Testis (tissue), 3 donors: ENCODE measurements around the gene FAM81A. TPM values are rescaled to one million over a fixed set of nuclear protein-coding genes. Genes with fewer than 3 reads are reported as not detected.

Source experiments
- DNase-seq: peaks from one replicate; pipeline ENCODE4 v3.0.0-alpha.2; 2019
- H3K27ac ChIP-seq, 2 donors: fragments of 200-600 bp; sonication (generic); one replicate each; pipeline ENCODE4 v1.5.1; 2019
- H3K27me3 ChIP-seq: fragments of 200-600 bp; sonication (generic); one replicate; pipeline ENCODE4 v1.5.1; 2019
- H3K36me3 ChIP-seq: fragments of 200-600 bp; sonication (generic); one replicate; pipeline ENCODE4 v1.5.1; 2017; ENCODE audit warnings: low read depth; ENCODE audit errors: missing control alignments
- H3K4me1 ChIP-seq: fragments of 200-600 bp; sonication (generic); one replicate; pipeline ENCODE4 v1.5.1; 2019
- H3K4me3 ChIP-seq, 2 donors: fragments of 200-600 bp; sonication (generic); one replicate each; pipeline ENCODE4 v1.5.1; 2017 to 2019
- H3K9me3 ChIP-seq: fragments of 200-600 bp; sonication (generic); one replicate; pipeline ENCODE4 v1.5.1; 2017
- CTCF ChIP-seq, 3 experiments: fragments of 450-650 bp in 2 of 3; fragments of 200-600 bp in 1 of 3; sonication (generic) in 1 of 3; IDR thresholded peaks; one replicate each; pipeline ENCODE4 v1.5.1; 2016 to 2019; ENCODE audit warnings: antibody characterized with exemption in 3 of 3, mild to moderate bottlenecking in 2 of 3, moderate library complexity in 1 of 3
- POLR2A ChIP-seq: fragments of 450-650 bp; IDR thresholded peaks from one replicate; pipeline ENCODE4 v1.6.1; 2017; ENCODE audit warnings: antibody characterized with exemption, mild to moderate bottlenecking, moderate library complexity
- WGBS, 2 donors: methylation state at CpG; one replicate each; pipeline ENCODE4 v1.1.5; 2018; 5-methylcytosine and 5-hydroxymethylcytosine counted together
- intact Hi-C: fragments of 100-400 bp; cut with DNase I; formaldehyde crosslinking; loops from one replicate; pipeline ENCODE4 v1.15.1; 2023; ENCODE audit warnings: low total_unique reads
- polyA plus RNA-seq: library from polyadenylated mRNA; stranded (reverse); fragments of 350-450 nt; fragmentation: Illumina TruSeq; extraction: RNeasy Lipid Tissue Mini Kit (QIAGEN cat#74804); gene quantifications from one replicate; pipeline ENCODE4 v1.2.3, GENCODE V29; 2014; ENCODE audit warnings: low read depth, low replicate concordance; ENCODE audit not compliant: insufficient read depth
- total RNA-seq, 2 donors: library from RNA; depleted of rRNA; stranded (reverse); fragments of >200 nt; gene quantifications; one replicate each; pipeline ENCODE4 v1.2.3, GENCODE V29; 2016

Gene FAM81A
- total and polyA plus RNA-seq, 3 donors from 2014 or later: 4.4 to 5.6 (median 5.1) TPM

- no peaks in the 10 kb centered on the region for H3K36me3 ChIP-seq
- no peak overlapping the region for H3K27ac ChIP-seq
- TF ChIP-seq POLR2A (no peak), CTCF (IDR thresholded peaks at IDR 0.05) (no peak)
- intact Hi-C loops: no loop called here
- no peaks in the 10 kb centered on the region for H3K9me3 ChIP-seq
- no peak overlapping the region for H3K4me3 ChIP-seq
- DNase-seq: no peak
- no peaks in the 10 kb centered on the region for H3K4me1 ChIP-seq
- no peaks in the 10 kb centered on the region for H3K27me3 ChIP-seq
- WGBS, 2 donors: 88 to 91% methylated on average over 4 of the region's 4 CpGs
Observed at GRCh38 chr15:59561547-59561946, 123.6 kb downstream of the FAM81A start.

GRCh38 chr15:59562448-59563186 is 124.6 kb downstream of the FAM81A start:
- Histone ChIP-seq H3K9me3 (no peaks in the 10 kb centered on the region), H3K27ac (no peak overlapping the region), H3K4me1 (no peaks in the 10 kb centered on the region), H3K4me3 (no peak overlapping the region), H3K36me3 (no peaks in the 10 kb centered on the region), H3K27me3 (no peaks in the 10 kb centered on the region)
- intact Hi-C loops: no loop called here
- no peak for DNase-seq
- 89 to 94% methylated on average over 2 of the region's 2 CpGs for WGBS, 2 donors
- TF ChIP-seq POLR2A (no peak), CTCF (IDR thresholded peaks at IDR 0.05) (no peak)

- Histone ChIP-seq H3K27ac (no peak overlapping the region), H3K4me3 (no peak overlapping the region), H3K9me3 (no peaks in the 10 kb centered on the region), H3K4me1 (no peaks in the 10 kb centered on the region), H3K27me3 (no peaks in the 10 kb centered on the region), H3K36me3 (no peaks in the 10 kb centered on the region)
- intact Hi-C loops: no loop called here
- WGBS, 2 donors: 92 to 98% methylated on average over 4 of the region's 4 CpGs
- no peak for DNase-seq
- no peak for TF ChIP-seq POLR2A
- no peak for TF ChIP-seq CTCF (IDR thresholded peaks at IDR 0.05)
Observed at GRCh38 chr15:59565299-59565698, 127.3 kb downstream of the FAM81A start.

GRCh38 chr15:59567324-59567723 is 129.3 kb downstream of the FAM81A start:
- intact Hi-C loops: no loop called here
- Histone ChIP-seq H3K27me3 (no peaks in the 10 kb centered on the region), H3K4me3 (no peak overlapping the region), H3K36me3 (no peaks in the 10 kb centered on the region), H3K9me3 (no peaks in the 10 kb centered on the region), H3K27ac (no peak overlapping the region), H3K4me1 (no peaks in the 10 kb centered on the region)
- DNase-seq: no peak
- TF ChIP-seq CTCF (IDR thresholded peaks at IDR 0.05) (no peak), POLR2A (no peak)
- WGBS, 2 donors: 92 to 97% methylated on average over 1 of the region's 1 CpG

- H3K27me3 ChIP-seq: no peaks in the 10 kb centered on the region
- 81 to 87% methylated on average over 8 of the region's 8 CpGs for WGBS, 2 donors
- intact Hi-C loops: no loop called here
- no peaks in the 10 kb centered on the region for H3K4me1 ChIP-seq
- no peaks in the 10 kb centered on the region for H3K36me3 ChIP-seq
- no peak overlapping the region for H3K27ac ChIP-seq
- TF ChIP-seq CTCF (IDR thresholded peaks at IDR 0.05) (no peak), POLR2A (no peak)
- DNase-seq: no peak
- H3K4me3 ChIP-seq: no peak overlapping the region
- H3K9me3 ChIP-seq: no peaks in the 10 kb centered on the region
Observed at GRCh38 chr15:59569477-59569876, 131.5 kb downstream of the FAM81A start.
